HCT116 (cell line): ENCODE results near the gene STK38L. TPM values are rescaled to one million over a fixed set of nuclear protein-coding genes. Genes with fewer than 3 reads are reported as not detected.

Source experiments
- ATAC-seq: fragments of 200-7000 bp; cut with Tn5 transposase; 2 replicates; pipeline ENCODE4 v1.9.1; 2020; ENCODE audit warnings: mild to moderate bottlenecking, moderate library complexity
- BruUV-seq: library from RNA; stranded (reverse); fragments of 400-500 nt; replicated peaks from 2 replicates; lab custom pipeline; 2021; lab: Mats Ljungman, UMichigan
- CTCF ChIA-PET: fragments of 300-600 bp; sonication (Branson Sonifier 250); formaldehyde crosslinking; loops from one replicate; lab custom pipeline; 2021; ENCODE audit warnings: antibody characterized with exemption; lab: Charles Lee
- POLR2A ChIA-PET: fragments of 300-600, 350-600 bp; sonication (Branson Sonifier 250); formaldehyde crosslinking; loops from one replicate; lab custom pipeline; 2021; ENCODE audit warnings: antibody characterized with exemption; lab: Charles Lee
- RAD21 ChIA-PET, 2 experiments: fragments of 300-600 bp; sonication (Branson Sonifier 250); formaldehyde crosslinking; loops; one replicate each; lab custom pipeline; 2023; ENCODE audit warnings: low total read pairs in 2 of 2; ENCODE audit not compliant: uncharacterized antibody in 2 of 2, unreplicated experiment in 2 of 2, low non-redundant PET in 1 of 2; lab: Charles Lee
- DNase-seq: peaks from one replicate; pipeline ENCODE4 v3.0.0-alpha.2; 2010; ENCODE audit warnings: low read depth, low spot score
- H2AFZ ChIP-seq: fragments of 200-600 bp; shearing (Covaris generic), sonication (generic); 2 replicates; pipeline ENCODE4 v1.6.1; 2017; ENCODE audit warnings: low read depth, mixed run types, mixed read lengths, antibody characterized with exemption, low read length; ENCODE audit not compliant: poor library complexity, severe bottlenecking
- H3K27ac ChIP-seq: 2 replicates; pipeline ENCODE4 v1.5.1; 2012; ENCODE audit warnings: low read depth, low read length
- H3K27me3 ChIP-seq: fragments of 200-600 bp; sonication (generic); 2 replicates; pipeline ENCODE4 v1.6.1; 2016; ENCODE audit warnings: mixed run types, low read length, mixed read lengths; ENCODE audit not compliant: insufficient read depth
- H3K36me3 ChIP-seq, 2 experiments: fragments of 200-500 bp in 1 of 2; fragments of 200-600 bp in 1 of 2; sonication (Bioruptor generic) in 1 of 2; sonication (generic) in 1 of 2; 2 replicates each; pipeline versions ENCODE4 v1.5.1 to v1.6.1; 2014 to 2016; ENCODE audit warnings: low read length in 2 of 2, inconsistent platforms in 1 of 2, mixed read lengths in 1 of 2, mixed run types in 1 of 2; ENCODE audit not compliant: insufficient read depth in 2 of 2, control insufficient read depth in 1 of 2
- H3K4me1 ChIP-seq, 2 experiments: fragments of 200-600 bp in 1 of 2; sonication (generic) in 1 of 2; 2 replicates each; pipeline versions ENCODE4 v1.5.1 to v1.6.1; 2012 to 2017; ENCODE audit warnings: low read length in 2 of 2, inconsistent platforms in 1 of 2, mild to moderate bottlenecking in 1 of 2, mixed read lengths in 1 of 2, mixed run types in 1 of 2, moderate library complexity in 1 of 2; ENCODE audit not compliant: insufficient read depth in 2 of 2, control insufficient read depth in 1 of 2
- H3K4me2 ChIP-seq: fragments of 200-600 bp; sonication (generic); 2 replicates; pipeline ENCODE4 v1.6.1; 2017; ENCODE audit warnings: mixed run types, low read length, mixed read lengths
- H3K4me3 ChIP-seq, 2 experiments: fragments of 200-600 bp in 1 of 2; sonication (generic) in 1 of 2; replicated peaks in 1 of 2; 2 replicates each; pipeline ENCODE4 v1.5.1; 2011 to 2016; ENCODE audit warnings: low read length in 2 of 2, control low read depth in 1 of 2, low read depth in 1 of 2, mild to moderate bottlenecking in 1 of 2, mixed read lengths in 1 of 2, mixed run types in 1 of 2
- H3K79me2 ChIP-seq: fragments of 200-600 bp; sonication (generic); 2 replicates; pipeline ENCODE4 v1.6.1; 2017; ENCODE audit warnings: mild to moderate bottlenecking, mixed run types, low read length, moderate library complexity, mixed read lengths; ENCODE audit not compliant: insufficient read depth
- H3K9ac ChIP-seq: fragments of 200-600 bp; sonication (generic); 2 replicates; pipeline ENCODE4 v1.6.1; 2016; ENCODE audit warnings: low read length, mixed read lengths
- H3K9me2 ChIP-seq: fragments of 200-600 bp; sonication (generic), shearing (Covaris generic); 2 replicates; pipeline ENCODE4 v1.6.1; 2017; ENCODE audit warnings: mixed run types, mild to moderate bottlenecking, moderate library complexity; ENCODE audit not compliant: insufficient read depth
- H3K9me3 ChIP-seq, 2 experiments: fragments of 200-500 bp in 1 of 2; fragments of 200-600 bp in 1 of 2; sonication (Bioruptor generic) in 1 of 2; sonication (generic) in 1 of 2; 2 replicates each; pipeline ENCODE4 v1.6.1; 2014 to 2017; ENCODE audit warnings: low read length in 2 of 2, mixed read lengths in 2 of 2, inconsistent platforms in 1 of 2, low read depth in 1 of 2, mild to moderate bottlenecking in 1 of 2, mixed run types in 1 of 2, moderate library complexity in 1 of 2; ENCODE audit not compliant: control insufficient read depth in 1 of 2, insufficient read depth in 1 of 2
- H4K20me1 ChIP-seq: fragments of 200-600 bp; sonication (generic), shearing (Covaris generic); 2 replicates; pipeline ENCODE4 v1.6.1; 2017; ENCODE audit warnings: mixed run types, mild to moderate bottlenecking, moderate library complexity; ENCODE audit not compliant: insufficient read depth
- ATF3 ChIP-seq: IDR thresholded peaks from 2 replicates; pipeline ENCODE4 v1.6.1; 2012
- CBX3 ChIP-seq: IDR thresholded peaks from 2 replicates; pipeline ENCODE4 v1.6.1; 2012; ENCODE audit warnings: low read depth
- CEBPB ChIP-seq: IDR thresholded peaks from 2 replicates; pipeline ENCODE4 v1.6.1; 2012; ENCODE audit warnings: low read depth
- ELF1 ChIP-seq: IDR thresholded peaks from 2 replicates; pipeline ENCODE4 v1.6.1; 2012; ENCODE audit warnings: low read depth, borderline replicate concordance
- EZH2phosphoT487 ChIP-seq: fragments of 200-600 bp; IDR thresholded peaks from 2 replicates; pipeline ENCODE4 v1.6.1; 2018; ENCODE audit warnings: antibody characterized with exemption, borderline replicate concordance
- JUND ChIP-seq: IDR thresholded peaks from 2 replicates; pipeline ENCODE4 v1.6.1; 2012
- MAX ChIP-seq: IDR thresholded peaks from 2 replicates; pipeline ENCODE4 v1.6.1; 2012
- POLR2A ChIP-seq: IDR thresholded peaks from 2 replicates; pipeline ENCODE4 v1.7.0; 2011; ENCODE audit warnings: borderline replicate concordance; ENCODE audit not compliant: insufficient read depth, insufficient read length; ENCODE audit errors: extremely low read depth
- POLR2AphosphoS5 ChIP-seq: IDR thresholded peaks from 2 replicates; pipeline ENCODE4 v1.6.1; 2011; ENCODE audit warnings: mild to moderate bottlenecking, low read depth, low read length, moderate library complexity
- RAD21 ChIP-seq: IDR thresholded peaks from 2 replicates; pipeline ENCODE4 v1.6.1; 2012; ENCODE audit warnings: low read depth, mild to moderate bottlenecking
- SP1 ChIP-seq: IDR thresholded peaks from 2 replicates; pipeline ENCODE4 v1.6.1; 2012; ENCODE audit warnings: low read depth
- SRF ChIP-seq: IDR thresholded peaks from 2 replicates; pipeline ENCODE4 v1.6.1; 2012; ENCODE audit warnings: low read depth
- YY1 ChIP-seq: IDR thresholded peaks from 2 replicates; pipeline ENCODE4 v1.6.1; 2011; ENCODE audit warnings: low read length, low read depth, moderate library complexity, mild to moderate bottlenecking; ENCODE audit not compliant: insufficient replicate concordance; ENCODE audit errors: extremely low read depth
- ZBTB33 ChIP-seq: IDR thresholded peaks from 2 replicates; pipeline ENCODE4 v1.6.1; 2011; ENCODE audit warnings: mild to moderate bottlenecking, low read length, moderate library complexity; ENCODE audit not compliant: insufficient replicate concordance; ENCODE audit errors: extremely low read depth
- ZFX ChIP-seq: fragments of 450-650 bp; IDR thresholded peaks from 2 replicates; pipeline ENCODE4 v1.6.1; 2017
- intact Hi-C: fragments of 100-400 bp; cut with micrococcal nuclease; formaldehyde crosslinking; loops from 2 replicates; pipeline ENCODE4 v1.10.0; 2022
- total RNA-seq: library from RNA; stranded (reverse); gene quantifications from one replicate; pipeline ENCODE4 v1.2.1, GENCODE V29; 2021; ENCODE audit not compliant: unreplicated experiment

The STK38L gene
- total RNA-seq, 1 experiment from 2014 or later = 23.9 TPM

- Histone ChIP-seq H3K79me2 (no peaks in the 10 kb centered on the region), H3K36me3 (no peaks in the 10 kb centered on the region), H4K20me1 (no peaks in the 10 kb centered on the region), H3K9me2 (no peaks in the 10 kb centered on the region), H3K27me3 (no peaks in the 10 kb centered on the region), H3K4me2 (no peak overlapping the region), H3K27ac (no peak overlapping the region), H2AFZ (no peak overlapping the region), H3K9ac (no peak overlapping the region), H3K4me3 (no peak overlapping the region), H3K9me3 (no peaks in the 10 kb centered on the region), H3K4me1 (no peaks in the 10 kb centered on the region)
- ChIA-PET RAD21 (no interaction called here), CTCF (no interaction called here), POLR2A (no interaction called here)
- no TSS peak for BruUV-seq
- intact Hi-C loops = no loop called here
- TF ChIP-seq ATF3 = no peak
- no peak for TF ChIP-seq SRF
- no peak for TF ChIP-seq JUND
- no peak for TF ChIP-seq ELF1
- no peak for DNase-seq
- no peak for ATAC-seq
Observed at GRCh38 chr12:27359578-27360340, 115.7 kb downstream of the STK38L start.

- ATAC-seq (no peak), DNase-seq (no peak)
- POLR2A ChIA-PET = no interaction called here
- Histone ChIP-seq H3K4me2 (no peak overlapping the region), H3K79me2 (no peaks in the 10 kb centered on the region), H3K9me3 (no peaks in the 10 kb centered on the region), H3K27me3 (no peaks in the 10 kb centered on the region), H4K20me1 (no peaks in the 10 kb centered on the region), H2AFZ (no peak overlapping the region), H3K4me1 (no peaks in the 10 kb centered on the region; a peak in 1 of 4 replicates), H3K9ac (no peak overlapping the region), H3K9me2 (no peaks in the 10 kb centered on the region), H3K27ac (no peak overlapping the region), H3K36me3 (no peaks in the 10 kb centered on the region), H3K4me3 (no peak overlapping the region)
- BruUV-seq = no TSS peak
- RAD21 ChIA-PET = no interaction called here
- CTCF ChIA-PET = no interaction called here
- intact Hi-C loops = no loop called here
- TF ChIP-seq SP1 (no peak), RAD21 (no peak), EZH2phosphoT487 (no peak), CEBPB (no peak), ZBTB33 (no peak), POLR2AphosphoS5 (no peak), CBX3 (no peak), MAX (no peak), SRF (no peak), YY1 (no peak), ATF3 (no peak), POLR2A (no peak), JUND (no peak), ZFX (no peak)
Observed at GRCh38 chr12:27361372-27361771, 117.3 kb downstream of the STK38L start.
